Panc1 (cell line): ENCODE measurements around the gene LRRC49.

Experiments
- POLR2AphosphoS5 ChIP-seq: IDR thresholded peaks from 2 replicates; pipeline ENCODE4 v1.6.1; 2012; ENCODE audit warnings: mild to moderate bottlenecking, low read depth, low read length, moderate library complexity
- SIN3A ChIP-seq: IDR thresholded peaks from 2 replicates; pipeline ENCODE4 v1.6.1; 2012; ENCODE audit warnings: low read depth, mild to moderate bottlenecking, low read length, moderate library complexity, borderline replicate concordance; ENCODE audit not compliant: insufficient read depth
- TCF7L2 ChIP-seq: IDR thresholded peaks from 2 replicates; pipeline ENCODE4 v1.6.1; 2011; ENCODE audit warnings: mild to moderate bottlenecking, low read depth, low read length, inconsistent platforms
- TF ChIP-seq, protein P1 (sequence below): fragments of 450-650 bp; IDR thresholded peaks from 2 replicates; pipeline ENCODE4 v1.5.1; 2017; ENCODE audit warnings: mild to moderate bottlenecking
- TF ChIP-seq, protein P2 (sequence below), 2 experiments: IDR thresholded peaks; 2 replicates each; pipeline ENCODE4 v1.6.1; 2011 to 2012; ENCODE audit warnings: low read depth in 2 of 2, control low read depth in 1 of 2, low read length in 1 of 2, mild to moderate bottlenecking in 1 of 2, moderate library complexity in 1 of 2; ENCODE audit not compliant: insufficient read depth in 1 of 2

DNA sequence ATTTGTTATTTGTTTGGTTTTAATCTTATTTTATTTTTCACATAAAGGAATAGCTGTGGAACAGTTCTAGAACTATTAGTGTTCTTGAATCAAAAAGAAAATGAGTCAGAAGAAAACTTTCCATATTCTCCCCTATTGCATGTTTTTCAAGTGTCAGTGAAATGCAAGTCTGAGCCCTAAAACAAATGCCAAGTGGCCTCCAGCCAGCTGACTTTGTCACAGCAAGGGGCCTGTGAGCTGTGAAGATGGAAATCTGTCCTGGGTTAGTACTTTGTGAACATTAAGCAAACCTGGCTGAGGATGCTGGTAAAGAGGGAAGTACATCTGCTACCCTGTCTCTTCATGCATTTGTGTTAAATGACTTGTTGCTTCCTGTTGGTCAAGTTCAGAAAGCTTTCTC lies 14.2 kb downstream of the LRRC49 start:
- TF ChIP-seq, protein P1, sequence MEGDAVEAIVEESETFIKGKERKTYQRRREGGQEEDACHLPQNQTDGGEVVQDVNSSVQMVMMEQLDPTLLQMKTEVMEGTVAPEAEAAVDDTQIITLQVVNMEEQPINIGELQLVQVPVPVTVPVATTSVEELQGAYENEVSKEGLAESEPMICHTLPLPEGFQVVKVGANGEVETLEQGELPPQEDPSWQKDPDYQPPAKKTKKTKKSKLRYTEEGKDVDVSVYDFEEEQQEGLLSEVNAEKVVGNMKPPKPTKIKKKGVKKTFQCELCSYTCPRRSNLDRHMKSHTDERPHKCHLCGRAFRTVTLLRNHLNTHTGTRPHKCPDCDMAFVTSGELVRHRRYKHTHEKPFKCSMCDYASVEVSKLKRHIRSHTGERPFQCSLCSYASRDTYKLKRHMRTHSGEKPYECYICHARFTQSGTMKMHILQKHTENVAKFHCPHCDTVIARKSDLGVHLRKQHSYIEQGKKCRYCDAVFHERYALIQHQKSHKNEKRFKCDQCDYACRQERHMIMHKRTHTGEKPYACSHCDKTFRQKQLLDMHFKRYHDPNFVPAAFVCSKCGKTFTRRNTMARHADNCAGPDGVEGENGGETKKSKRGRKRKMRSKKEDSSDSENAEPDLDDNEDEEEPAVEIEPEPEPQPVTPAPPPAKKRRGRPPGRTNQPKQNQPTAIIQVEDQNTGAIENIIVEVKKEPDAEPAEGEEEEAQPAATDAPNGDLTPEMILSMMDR, result no peak
- TF ChIP-seq, protein P2, sequence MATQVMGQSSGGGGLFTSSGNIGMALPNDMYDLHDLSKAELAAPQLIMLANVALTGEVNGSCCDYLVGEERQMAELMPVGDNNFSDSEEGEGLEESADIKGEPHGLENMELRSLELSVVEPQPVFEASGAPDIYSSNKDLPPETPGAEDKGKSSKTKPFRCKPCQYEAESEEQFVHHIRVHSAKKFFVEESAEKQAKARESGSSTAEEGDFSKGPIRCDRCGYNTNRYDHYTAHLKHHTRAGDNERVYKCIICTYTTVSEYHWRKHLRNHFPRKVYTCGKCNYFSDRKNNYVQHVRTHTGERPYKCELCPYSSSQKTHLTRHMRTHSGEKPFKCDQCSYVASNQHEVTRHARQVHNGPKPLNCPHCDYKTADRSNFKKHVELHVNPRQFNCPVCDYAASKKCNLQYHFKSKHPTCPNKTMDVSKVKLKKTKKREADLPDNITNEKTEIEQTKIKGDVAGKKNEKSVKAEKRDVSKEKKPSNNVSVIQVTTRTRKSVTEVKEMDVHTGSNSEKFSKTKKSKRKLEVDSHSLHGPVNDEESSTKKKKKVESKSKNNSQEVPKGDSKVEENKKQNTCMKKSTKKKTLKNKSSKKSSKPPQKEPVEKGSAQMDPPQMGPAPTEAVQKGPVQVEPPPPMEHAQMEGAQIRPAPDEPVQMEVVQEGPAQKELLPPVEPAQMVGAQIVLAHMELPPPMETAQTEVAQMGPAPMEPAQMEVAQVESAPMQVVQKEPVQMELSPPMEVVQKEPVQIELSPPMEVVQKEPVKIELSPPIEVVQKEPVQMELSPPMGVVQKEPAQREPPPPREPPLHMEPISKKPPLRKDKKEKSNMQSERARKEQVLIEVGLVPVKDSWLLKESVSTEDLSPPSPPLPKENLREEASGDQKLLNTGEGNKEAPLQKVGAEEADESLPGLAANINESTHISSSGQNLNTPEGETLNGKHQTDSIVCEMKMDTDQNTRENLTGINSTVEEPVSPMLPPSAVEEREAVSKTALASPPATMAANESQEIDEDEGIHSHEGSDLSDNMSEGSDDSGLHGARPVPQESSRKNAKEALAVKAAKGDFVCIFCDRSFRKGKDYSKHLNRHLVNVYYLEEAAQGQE (IDR thresholded peaks at IDR 0.05; ENCODE audit: insufficient read depth in 1 of 2, low read depth in 2 of 2, low read length in 1 of 2), result no peak
- TF ChIP-seq POLR2AphosphoS5 (no peak), TCF7L2 (no peak), SIN3A (no peak)
